HEK293 (cell line): ENCODE results near the gene NAT8.

ENCODE experiments used
- ATF2 ChIP-seq: fragments of 450-650 bp; formaldehyde crosslinking; IDR thresholded peaks from 2 replicates; pipeline ENCODE4 v1.5.1; 2016; ENCODE audit warnings: missing biosample characterization, missing genetic modification characterization, low read depth
- CTCF ChIP-seq: fragments of 450-650 bp; formaldehyde crosslinking; IDR thresholded peaks from 2 replicates; pipeline ENCODE4 v1.5.1; 2016; ENCODE audit warnings: missing biosample characterization, missing genetic modification characterization
- KLF16 ChIP-seq: fragments of 450-650 bp; formaldehyde crosslinking; IDR thresholded peaks from 2 replicates; pipeline ENCODE4 v1.5.1; 2017; ENCODE audit warnings: missing biosample characterization, missing genetic modification characterization
- ZBTB6 ChIP-seq: fragments of 450-650 bp; formaldehyde crosslinking; IDR thresholded peaks from 2 replicates; pipeline ENCODE4 v1.5.1; 2017; ENCODE audit warnings: missing biosample characterization, missing genetic modification characterization
- ZNF138 ChIP-seq: fragments of 450-650 bp; formaldehyde crosslinking; IDR thresholded peaks from 2 replicates; pipeline ENCODE4 v1.5.1; 2016; ENCODE audit warnings: missing biosample characterization, missing genetic modification characterization, borderline replicate concordance
- ZNF23 ChIP-seq: fragments of 450-650 bp; formaldehyde crosslinking; IDR thresholded peaks from 2 replicates; pipeline ENCODE4 v1.5.1; 2016; ENCODE audit warnings: missing biosample characterization, missing genetic modification characterization, borderline replicate concordance

GRCh38 chr2:73594251-73594650, 48.0 kb downstream of the NAT8 start:
- TF ChIP-seq ZNF138 (no peak), CTCF (tag by site-specific recombination) (no peak), ATF2 (tag by site-specific recombination) (no peak), ZBTB6 (tag by site-specific recombination) (no peak), KLF16 (tag by site-specific recombination) (no peak), ZNF23 (tag by site-specific recombination) (no peak)
